ENCODE results near the gene MFSD2B.
A peak's percentile ranks its signal among the peaks of the same experiment; 100 is the strongest.

MFSD2B gene

GRCh38 chr2:24009680-24010476 lies at the start of gene MFSD2B:
MFSD2B (plus strand) TSS chr2:24010085; CDS start chr2:24010097, 12 bp downstream.
- no peak for TF ChIP-seq CTCF (conservative IDR thresholded peaks at IDR 0.05; ENCODE audit: low read depth, low read length)
- H3K4me3 ChIP-seq (ENCODE audit: low read depth, low read length): peak within 1 kb of the TSS; percentile 59
- DNase-seq (ENCODE audit: low read depth): peak; percentile 18

DNA sequence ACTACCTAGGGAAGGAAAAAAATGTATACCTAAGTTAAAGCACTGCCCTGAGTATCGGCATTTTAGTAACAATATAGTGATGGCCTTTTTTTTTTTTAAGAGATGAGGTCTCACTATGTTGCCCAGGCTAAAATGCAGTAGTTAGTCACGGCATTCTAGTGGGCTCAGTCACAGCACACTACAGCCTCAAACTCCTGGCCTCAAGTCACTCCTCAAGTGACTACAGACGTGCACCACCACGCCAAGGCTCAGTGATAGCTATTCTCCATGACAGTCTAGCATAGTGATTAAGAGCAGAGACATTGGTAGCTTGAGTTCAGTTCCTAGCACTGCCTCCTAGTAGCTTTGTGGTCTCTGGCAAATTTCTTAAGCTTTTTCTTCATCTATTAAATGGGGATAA lies 42.0 kb upstream of the MFSD2B start:
- no peak for DNase-seq (ENCODE audit: low read depth)
- no peak for TF ChIP-seq CTCF (conservative IDR thresholded peaks at IDR 0.05; ENCODE audit: low read depth, low read length)

DNA sequence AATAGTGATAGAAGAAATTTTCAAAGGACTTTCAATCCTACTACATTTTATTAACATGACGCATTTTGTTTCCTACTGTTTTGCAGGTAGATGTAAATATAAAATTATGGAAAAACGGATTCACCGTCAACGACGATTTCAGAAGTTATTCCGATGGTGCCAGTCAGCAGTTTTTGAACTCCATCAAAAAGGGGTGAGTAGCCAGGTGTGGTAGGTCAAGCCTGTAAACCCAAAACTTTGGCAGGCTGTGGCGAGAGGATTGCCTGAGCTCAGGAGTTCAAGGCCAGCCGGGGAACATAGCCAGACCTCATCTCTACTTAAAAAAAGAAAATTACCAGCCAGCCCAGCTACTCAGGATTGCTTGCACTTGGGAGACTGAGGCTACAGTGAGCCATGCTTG lies 33.0 kb upstream of the MFSD2B start:
- DNase-seq (ENCODE audit: low read depth): no peak
- H3K4me3 ChIP-seq (ENCODE audit: low read depth, low read length): no peak overlapping the region
- no peak for TF ChIP-seq CTCF (conservative IDR thresholded peaks at IDR 0.05; ENCODE audit: low read depth, low read length)

More for the DNA sequence above, 42.0 kb upstream of the MFSD2B start:
- H3K4me3 ChIP-seq (ENCODE audit: low read depth, low read length): no peak overlapping the region

DNA sequence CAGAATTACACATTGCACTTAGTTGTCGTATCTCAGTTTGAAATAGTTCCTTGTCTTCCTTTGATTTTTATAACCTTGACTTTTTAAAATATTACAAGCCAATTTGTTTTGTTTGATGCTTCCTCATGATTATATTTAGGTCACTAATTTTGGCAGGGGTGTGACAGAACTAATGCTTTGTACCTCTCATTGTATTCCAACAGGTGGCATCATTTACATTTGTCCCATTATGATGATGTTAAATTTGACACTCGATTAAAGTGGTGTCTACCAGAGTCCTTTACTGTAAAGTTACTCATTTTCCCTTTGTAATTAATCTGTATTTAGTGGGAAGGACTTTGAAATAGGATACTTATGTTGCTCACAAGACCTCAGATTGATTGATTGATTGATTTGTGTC lies 21.5 kb upstream of the MFSD2B start:
- peak; percentile 23 for DNase-seq (ENCODE audit: low read depth)
- TF ChIP-seq CTCF (conservative IDR thresholded peaks at IDR 0.05; ENCODE audit: low read depth, low read length): no peak

GRCh38 chr2:23992931-23993330 lies 17.0 kb upstream of the MFSD2B start:
- no peak overlapping the region for H3K4me3 ChIP-seq (ENCODE audit: low read depth, low read length)
- TF ChIP-seq CTCF (conservative IDR thresholded peaks at IDR 0.05; ENCODE audit: low read depth, low read length): no peak
- no peak for DNase-seq (ENCODE audit: low read depth)

More for the DNA sequence above, 21.5 kb upstream of the MFSD2B start:
- H3K4me3 ChIP-seq (ENCODE audit: low read depth, low read length): no peak overlapping the region

DNA sequence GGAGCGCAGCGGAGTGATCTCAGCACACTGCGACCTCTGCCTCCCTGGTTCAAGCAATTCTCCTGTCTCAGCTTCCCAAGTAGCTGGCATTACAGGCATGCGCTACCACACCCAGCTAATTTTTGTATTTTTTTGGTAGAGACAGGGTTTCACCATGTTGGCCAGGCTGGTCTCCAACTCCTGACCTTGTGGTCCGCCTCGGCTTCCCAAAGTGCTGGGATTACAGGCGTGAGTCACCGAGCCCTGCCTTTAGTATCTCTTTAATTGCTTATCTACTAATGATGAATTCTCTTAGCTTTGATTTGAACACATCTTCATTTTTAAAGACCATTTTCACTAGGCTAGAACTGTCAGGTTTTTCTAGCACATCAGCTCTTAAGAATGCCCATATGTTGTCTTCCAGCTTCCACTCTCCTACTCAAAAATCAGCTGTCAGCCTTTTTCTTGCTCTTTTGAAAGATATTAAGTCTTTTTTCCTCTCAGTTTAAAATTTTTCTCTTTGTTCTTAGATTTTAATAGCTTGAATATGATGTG lies 16.1 kb upstream of the MFSD2B start:
- no peak for TF ChIP-seq CTCF (conservative IDR thresholded peaks at IDR 0.05; ENCODE audit: low read depth, low read length)
- DNase-seq (ENCODE audit: low read depth): no peak
- no peak overlapping the region for H3K4me3 ChIP-seq (ENCODE audit: low read depth, low read length)

DNA sequence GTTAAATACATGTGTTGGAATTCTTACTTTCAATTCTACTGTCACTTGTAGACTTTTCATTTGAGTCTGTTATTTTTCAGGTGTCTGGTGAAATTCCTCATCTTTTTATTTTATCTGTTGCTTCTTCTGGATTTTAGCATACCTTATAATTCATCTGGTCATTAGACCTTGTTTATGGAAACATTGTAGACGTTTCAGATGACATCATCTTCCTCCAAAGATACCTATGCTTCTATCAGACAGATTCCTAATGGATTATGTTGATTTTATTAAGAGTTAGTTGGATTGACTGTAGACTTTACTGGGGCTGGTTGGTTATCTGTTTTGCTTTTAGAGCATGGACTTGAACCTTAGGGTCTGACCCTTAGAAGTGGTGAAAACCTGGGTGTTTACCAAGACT lies 15.3 kb upstream of the MFSD2B start:
- H3K4me3 ChIP-seq (ENCODE audit: low read depth, low read length): no peak overlapping the region
- DNase-seq (ENCODE audit: low read depth): no peak
- no peak for TF ChIP-seq CTCF (conservative IDR thresholded peaks at IDR 0.05; ENCODE audit: low read depth, low read length)
